IMR-90 (cell line): ENCODE measurements around the gene PHKA1. TPM values are rescaled to one million over a fixed set of nuclear protein-coding genes. Genes with fewer than 3 reads are reported as not detected.

Source experiments
- ATAC-seq: fragments of 200-7000 bp; cut with Tn5 transposase; 2 replicates; pipeline ENCODE4 v1.9.1; 2020; ENCODE audit warnings: low read depth, mild to moderate bottlenecking, moderate library complexity
- BruUV-seq: library from RNA; stranded (reverse); fragments of 400-500 nt; replicated peaks from 2 replicates; lab custom pipeline; 2021; lab: Mats Ljungman, UMichigan
- CTCF ChIA-PET: fragments of 300-600 bp; formaldehyde crosslinking; extraction: SDS; loops from one replicate; lab custom pipeline; 2021; ENCODE audit warnings: antibody characterized with exemption; lab: Yijun Ruan, JAX
- POLR2A ChIA-PET: fragments of 300-600 bp; sonication (Branson Sonifier 250); formaldehyde crosslinking; loops from one replicate; lab custom pipeline; 2022; ENCODE audit warnings: antibody characterized with exemption; ENCODE audit not compliant: unreplicated experiment; lab: Charles Lee
- DNase-seq: peaks from one replicate; pipeline ENCODE4 v3.0.0; 2013
- H2AFZ ChIP-seq: replicated peaks from 2 replicates; pipeline ENCODE3; 2013; ENCODE audit warnings: low read length, mild to moderate bottlenecking; ENCODE audit not compliant: poor library complexity
- H2AK5ac ChIP-seq: 2 replicates; pipeline ENCODE4 v1.6.1; 2013; ENCODE audit warnings: low read depth, low read length, inconsistent platforms
- H2AK9ac ChIP-seq: replicated peaks from 2 replicates; pipeline ENCODE3; 2013; ENCODE audit warnings: mild to moderate bottlenecking, low read depth, low read length, moderate library complexity; ENCODE audit not compliant: poor library complexity
- H2BK120ac ChIP-seq: 2 replicates; pipeline ENCODE4 v1.6.1; 2013; ENCODE audit warnings: low read depth, low read length, inconsistent platforms
- H2BK15ac ChIP-seq: 3 replicates; pipeline ENCODE4 v1.6.1; 2013; ENCODE audit warnings: low read depth, low read length, inconsistent platforms
- H2BK20ac ChIP-seq: 2 replicates; pipeline ENCODE4 v1.6.1; 2013; ENCODE audit warnings: low read depth, mild to moderate bottlenecking, inconsistent platforms, low read length, moderate library complexity
- H2BK5ac ChIP-seq: 2 replicates; pipeline ENCODE4 v1.6.1; 2013; ENCODE audit warnings: mild to moderate bottlenecking, low read depth, low read length, inconsistent platforms; ENCODE audit not compliant: poor library complexity, severe bottlenecking
- H3K14ac ChIP-seq: replicated peaks from 2 replicates; pipeline ENCODE4 v1.6.1; 2013; ENCODE audit warnings: low read depth, low read length, inconsistent platforms
- H3K18ac ChIP-seq: 2 replicates; pipeline ENCODE4 v1.6.1; 2013; ENCODE audit warnings: low read depth, low read length, control low read depth
- H3K23ac ChIP-seq: 2 replicates; pipeline ENCODE4 v1.6.1; 2013; ENCODE audit warnings: low read depth, low read length, inconsistent platforms
- H3K27ac ChIP-seq: 2 replicates; pipeline ENCODE4 v1.5.1; 2013; ENCODE audit warnings: mild to moderate bottlenecking, control low read depth, low read length; ENCODE audit not compliant: insufficient read depth
- H3K27me3 ChIP-seq: 2 replicates; pipeline ENCODE4 v1.6.1; 2013; ENCODE audit warnings: low read length; ENCODE audit not compliant: control insufficient read depth, insufficient read depth
- H3K36me3 ChIP-seq: 2 replicates; pipeline ENCODE4 v1.6.1; 2013; ENCODE audit warnings: low read length, mixed read lengths; ENCODE audit not compliant: control insufficient read depth, insufficient read depth
- H3K4ac ChIP-seq: 2 replicates; pipeline ENCODE4 v1.6.1; 2013; ENCODE audit warnings: low read depth, low read length, inconsistent platforms
- H3K4me1 ChIP-seq: 2 replicates; pipeline ENCODE4 v1.6.1; 2013; ENCODE audit warnings: low read length, mixed read lengths; ENCODE audit not compliant: control insufficient read depth, insufficient read depth
- H3K4me2 ChIP-seq: 2 replicates; pipeline ENCODE4 v1.6.1; 2013; ENCODE audit warnings: low read depth, mild to moderate bottlenecking, control low read depth, low read length, moderate library complexity
- H3K4me3 ChIP-seq: 2 replicates; pipeline ENCODE4 v1.5.1; 2013; ENCODE audit warnings: low read depth, mild to moderate bottlenecking, control low read depth, low read length, moderate library complexity; ENCODE audit not compliant: insufficient read depth
- H3K56ac ChIP-seq: 2 replicates; pipeline ENCODE4 v1.6.1; 2013; ENCODE audit warnings: low read length, inconsistent platforms; ENCODE audit not compliant: insufficient read depth; ENCODE audit errors: extremely low read depth
- H3K79me1 ChIP-seq, 2 experiments: 2 replicates each; pipeline ENCODE4 v1.6.1; 2013; ENCODE audit warnings: low read length in 2 of 2, inconsistent platforms in 1 of 2, low read depth in 1 of 2
- H3K9ac ChIP-seq: 2 replicates; pipeline ENCODE4 v1.6.1; 2013; ENCODE audit warnings: low read depth, low read length, control low read depth
- H3K9me1 ChIP-seq: 2 replicates; pipeline ENCODE4 v1.6.1; 2013; ENCODE audit warnings: low read length, inconsistent platforms; ENCODE audit not compliant: insufficient read depth
- H3K9me3 ChIP-seq: 2 replicates; pipeline ENCODE4 v1.6.1; 2013; ENCODE audit warnings: low read length; ENCODE audit not compliant: control insufficient read depth, insufficient read depth
- H4K20me1 ChIP-seq: 2 replicates; pipeline ENCODE4 v1.6.1; 2013; ENCODE audit warnings: low read length, inconsistent platforms; ENCODE audit not compliant: insufficient read depth
- H4K5ac ChIP-seq: 2 replicates; pipeline ENCODE4 v1.6.1; 2013; ENCODE audit warnings: mild to moderate bottlenecking, low read depth, low read length, control low read depth
- H4K8ac ChIP-seq, 2 experiments: 2 replicates each; pipeline ENCODE4 v1.6.1; 2013; ENCODE audit warnings: low read depth in 2 of 2, low read length in 2 of 2, control low read depth in 1 of 2, inconsistent platforms in 1 of 2
- H4K91ac ChIP-seq: 2 replicates; pipeline ENCODE4 v1.6.1; 2013; ENCODE audit warnings: low read depth, low read length, inconsistent platforms; ENCODE audit not compliant: insufficient read depth
- BHLHE40 ChIP-seq: fragments of 150-350 bp; IDR thresholded peaks from 2 replicates; pipeline ENCODE4 v1.6.1; 2016; ENCODE audit warnings: mild to moderate bottlenecking, low read depth, low read length
- CEBPB ChIP-seq: IDR thresholded peaks from 2 replicates; pipeline ENCODE4 v1.6.1; 2012; ENCODE audit warnings: low read depth, low read length, improper control_type of control experiment
- CHD1 ChIP-seq: IDR thresholded peaks from 2 replicates; pipeline ENCODE4 v1.6.1; 2012; ENCODE audit warnings: low read depth, low read length, improper control_type of control experiment
- CTCF ChIP-seq: conservative IDR thresholded peaks from 2 replicates; pipeline ENCODE4 v1.5.1; 2012; ENCODE audit warnings: mild to moderate bottlenecking, low read depth, low read length, improper control_type of control experiment
- ELK1 ChIP-seq: fragments of 150-350 bp; IDR thresholded peaks from 2 replicates; pipeline ENCODE4 v1.6.1; 2016; ENCODE audit warnings: low read depth, mild to moderate bottlenecking, low read length, moderate library complexity, borderline replicate concordance
- FOS ChIP-seq: fragments of 150-350 bp; IDR thresholded peaks from 2 replicates; pipeline ENCODE4 v1.6.1; 2016; ENCODE audit warnings: low read depth, low read length
- MAFK ChIP-seq: IDR thresholded peaks from 2 replicates; pipeline ENCODE4 v1.6.1; 2012; ENCODE audit warnings: low read depth, low read length, improper control_type of control experiment
- MAZ ChIP-seq: IDR thresholded peaks from 2 replicates; pipeline ENCODE4 v1.6.1; 2012; ENCODE audit warnings: low read depth, mild to moderate bottlenecking, low read length, improper control_type of control experiment, moderate library complexity, borderline replicate concordance
- MXI1 ChIP-seq: IDR thresholded peaks from 2 replicates; pipeline ENCODE4 v1.6.1; 2012; ENCODE audit warnings: low read depth, mild to moderate bottlenecking, low read length, moderate library complexity, borderline replicate concordance
- NFE2L2 ChIP-seq: fragments of 150-350 bp; IDR thresholded peaks from 2 replicates; pipeline ENCODE4 v1.6.1; 2016; ENCODE audit warnings: low read depth, mild to moderate bottlenecking, low read length
- POLR2A ChIP-seq: IDR thresholded peaks from 2 replicates; pipeline ENCODE4 v1.6.1; 2012; ENCODE audit warnings: mild to moderate bottlenecking, low read depth, low read length
- RAD21 ChIP-seq: IDR thresholded peaks from 2 replicates; pipeline ENCODE4 v1.6.1; 2012; ENCODE audit warnings: low read length, improper control_type of control experiment
- RCOR1 ChIP-seq: IDR thresholded peaks from 2 replicates; pipeline ENCODE4 v1.6.1; 2012; ENCODE audit warnings: mild to moderate bottlenecking, low read length, improper control_type of control experiment; ENCODE audit not compliant: insufficient replicate concordance
- RFX5 ChIP-seq: IDR thresholded peaks from 2 replicates; pipeline ENCODE4 v1.8.0; 2012; ENCODE audit warnings: low read depth, mild to moderate bottlenecking, low read length, moderate library complexity
- SMC3 ChIP-seq: fragments of 150-350 bp; IDR thresholded peaks from 2 replicates; pipeline ENCODE4 v1.6.1; 2016; ENCODE audit warnings: low read depth, mild to moderate bottlenecking, antibody characterized with exemption, low read length, moderate library complexity
- USF2 ChIP-seq: fragments of 150-350 bp; IDR thresholded peaks from 2 replicates; pipeline ENCODE4 v1.6.1; 2017; ENCODE audit warnings: mild to moderate bottlenecking, antibody characterized with exemption, low read length, low read depth
- WGBS, 2 experiments: methylation state at CpG; one replicate each; pipeline versions ENCODE4 v1.1.5 to v1.1.7; 2013; ENCODE audit warnings: missing lambda C conversion rate in 2 of 2; ENCODE audit not compliant: insufficient read length in 1 of 2; ENCODE audit errors: extremely low coverage in 2 of 2; 5-methylcytosine and 5-hydroxymethylcytosine counted together
- dilution Hi-C: fragments of 300-500 bp; cut with HindIII; formaldehyde crosslinking; loops from one replicate; pipeline ENCODE4 v1.14.3; 2018; ENCODE audit warnings: low sequenced_read_pairs; ENCODE audit not compliant: unreplicated experiment
- in situ Hi-C: fragments of 300-500 bp; cut with MboI; formaldehyde crosslinking; loops from 3 replicates; pipeline ENCODE4 v1.14.3; 2019; ENCODE audit warnings: low sequenced_read_pairs, inconsistent platforms, mixed read lengths
- intact Hi-C: fragments of 100-400 bp; cut with micrococcal nuclease; formaldehyde crosslinking; loops from 2 replicates; pipeline ENCODE4 v1.10.0; 2022
- polyA plus RNA-seq, 3 experiments: library from polyadenylated mRNA; depleted of rRNA; stranded (reverse); fragments of >200 nt; gene quantifications; 2 replicates each; pipeline ENCODE4 v1.2.3, GENCODE V29; 2012; ENCODE audit warnings: low replicate concordance in 1 of 3
- total RNA-seq: library from RNA; depleted of rRNA; stranded (reverse); fragments of >200 nt; gene quantifications from 2 replicates; pipeline ENCODE4 v1.2.3, GENCODE V29; 2012

PHKA1 gene
- total and polyA plus RNA-seq, 2 of the 4 experiments (the other 2 are of a cell fraction): 2.7 to 4.5 TPM

GRCh38 chrX:72584163-72584562 lies 129.9 kb downstream of the PHKA1 start:
- H2BK5ac ChIP-seq: no peak overlapping the region
- ChIA-PET CTCF (no interaction called here), POLR2A (no interaction called here)
- H3K18ac ChIP-seq: no peak overlapping the region
- no peaks in the 10 kb centered on the region; the same call in 1 of the 2 replicates for H3K9me3 ChIP-seq
- DNase-seq (no peak), ATAC-seq (no peak)
- H2AFZ ChIP-seq: no peak overlapping the region
- peaks cover 6% of the 10 kb centered on the region for H3K27me3 ChIP-seq
- TF ChIP-seq MAFK: no peak
- TF ChIP-seq NFE2L2: no peak
- no peak for TF ChIP-seq BHLHE40
- no peak for TF ChIP-seq FOS
- no peak for TF ChIP-seq CTCF
- no peak for TF ChIP-seq MAZ
- no peak for TF ChIP-seq SMC3
- TF ChIP-seq CHD1: no peak
- TF ChIP-seq POLR2A: no peak
- TF ChIP-seq MXI1: no peak
- TF ChIP-seq RAD21: no peak
- TF ChIP-seq CEBPB: no peak
- TF ChIP-seq RFX5: no peak
- TF ChIP-seq ELK1: no peak
- TF ChIP-seq USF2: no peak
- TF ChIP-seq RCOR1: no peak
- no peaks in the 10 kb centered on the region for H3K9me1 ChIP-seq
- WGBS, 2 experiments: no CpG with 5 or more reads among the region's 3 CpGs
- H4K91ac ChIP-seq: no peak overlapping the region
- H4K8ac ChIP-seq: no peak overlapping the region
- intact Hi-C loops (no loop called here), dilution Hi-C loops (no loop called here), in situ Hi-C loops (no loop called here)
- H2BK20ac ChIP-seq: no peak overlapping the region
- H2AK9ac ChIP-seq: no peak overlapping the region
- no peak overlapping the region for H3K56ac ChIP-seq
- H2BK120ac ChIP-seq: no peak overlapping the region
- H3K4me1 ChIP-seq: no peaks in the 10 kb centered on the region
- no peak overlapping the region for H3K27ac ChIP-seq
- no peak overlapping the region for H3K23ac ChIP-seq
- BruUV-seq: no TSS peak
- H3K14ac ChIP-seq: no peak overlapping the region
- no peak overlapping the region for H4K5ac ChIP-seq
- H2BK15ac ChIP-seq: no peak overlapping the region
- H4K20me1 ChIP-seq: no peaks in the 10 kb centered on the region
- H3K36me3 ChIP-seq: no peaks in the 10 kb centered on the region
- H2AK5ac ChIP-seq: no peak overlapping the region
- no peaks in the 10 kb centered on the region for H3K79me1 ChIP-seq
- H3K9ac ChIP-seq: no peak overlapping the region
- H3K4me2 ChIP-seq: no peak overlapping the region
- H3K4ac ChIP-seq: no peak overlapping the region
- no peak overlapping the region for H3K4me3 ChIP-seq
